DMS 273 (cell line): ENCODE data around the gene SETD2.
"Not testable (repeated sequence)": the region's sequence is repeated elsewhere in the genome, so short reads cannot be mapped to it uniquely, and the experiment has no call there.

Experiments
- DNase-seq: peaks from one replicate; lab custom pipeline; 2025; ENCODE audit not compliant: unreplicated experiment; lab: John Stamatoyannopoulos, UW

Gene SETD2

DNA sequence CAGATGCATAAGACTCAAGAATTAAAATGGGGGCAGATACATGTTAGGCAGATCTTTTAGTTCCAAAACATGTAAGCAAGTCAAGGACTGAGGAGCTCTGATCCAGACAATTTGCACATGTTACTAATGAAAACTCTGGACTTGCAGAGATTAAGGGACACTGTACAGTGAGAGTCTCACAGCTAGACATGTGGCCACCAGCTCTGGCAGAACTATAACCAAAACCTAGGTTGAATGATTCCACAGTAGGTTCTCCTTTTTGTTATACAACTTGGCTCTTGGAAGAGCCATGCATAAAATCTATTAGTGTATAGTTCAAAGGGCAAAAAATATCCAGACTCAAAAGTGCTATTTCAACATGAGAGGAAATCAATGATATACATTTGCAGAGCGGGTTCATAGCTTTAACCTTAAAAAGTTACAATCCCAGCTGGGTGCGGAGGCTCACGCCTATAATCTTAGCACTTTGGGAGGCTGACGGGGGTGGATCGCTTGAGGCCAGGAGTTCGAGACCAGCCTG, 61.8 kb downstream of the SETD2 start:
- no peak for DNase-seq

- no peak for DNase-seq
Measured at GRCh38 chr3:47098910-47099309, 65.0 kb downstream of the SETD2 start.

GRCh38 chr3:47097864-47098263, 66.0 kb downstream of the SETD2 start:
- DNase-seq = no peak

- no peak for DNase-seq
Measured at GRCh38 chr3:47096959-47097358, 67.0 kb downstream of the SETD2 start.

DNA sequence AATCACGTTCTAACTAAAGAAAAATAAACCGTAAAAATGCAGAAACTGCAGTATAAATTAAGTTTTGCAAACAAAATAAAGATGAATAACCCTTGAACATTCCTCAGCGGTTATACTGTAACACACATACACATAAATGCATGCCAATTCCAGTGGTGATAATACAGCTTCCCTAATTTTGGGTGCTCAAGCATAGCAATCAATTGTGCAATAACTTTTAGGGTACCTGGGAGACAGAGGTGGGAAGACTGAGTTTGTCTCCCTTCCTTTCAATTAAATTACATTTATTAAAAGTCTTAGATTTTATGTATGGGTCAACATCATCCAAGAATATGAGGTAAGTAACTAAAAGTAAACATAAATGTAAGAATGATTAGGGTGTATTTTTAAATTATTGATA, 71.8 kb downstream of the SETD2 start:
- no peak for DNase-seq

- no peak for DNase-seq
Measured at GRCh38 chr3:47089630-47090029, 74.3 kb downstream of the SETD2 start.

- DNase-seq = no peak
Measured at GRCh38 chr3:47086071-47086470, 77.8 kb downstream of the SETD2 start.

DNA sequence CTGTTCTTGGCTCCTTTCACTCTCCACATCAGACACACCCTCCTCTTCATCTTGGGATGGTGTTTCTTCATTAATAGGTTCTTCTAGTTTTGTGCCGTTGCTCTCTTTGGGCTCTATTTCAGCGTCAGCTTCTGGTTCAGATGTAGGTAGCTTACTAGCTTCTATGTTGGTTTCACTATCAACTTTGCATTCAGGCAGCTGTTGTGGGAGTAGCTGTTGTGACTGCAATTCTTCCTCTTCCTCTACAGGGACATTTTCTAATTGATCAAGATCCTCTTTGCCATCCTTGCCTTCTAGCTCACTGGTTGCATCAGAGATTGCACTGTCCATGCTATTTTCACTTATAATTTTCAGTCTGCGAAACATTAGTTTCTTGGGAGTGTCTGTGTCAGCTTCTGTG, 80.1 kb downstream of the SETD2 start:
- no peak for DNase-seq

DNA sequence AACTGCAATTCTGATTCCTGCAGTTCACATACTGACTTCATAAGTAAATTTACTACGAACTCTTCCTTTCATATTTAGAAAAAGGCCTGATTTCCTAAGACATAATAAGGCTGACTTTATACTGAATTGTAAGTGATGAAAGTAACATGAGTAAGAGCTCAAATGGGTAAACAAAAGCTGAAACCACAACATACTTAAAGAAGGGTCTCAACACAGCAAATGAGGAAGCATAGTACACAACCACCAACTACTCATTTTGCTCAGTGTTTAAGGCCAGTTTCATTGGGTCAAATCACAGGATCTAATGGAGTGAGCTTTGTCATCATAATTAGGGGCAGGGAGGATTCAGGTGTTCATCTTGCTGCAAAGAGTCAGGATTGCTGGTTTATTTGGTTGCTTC, 81.4 kb downstream of the SETD2 start:
- DNase-seq = no peak

DNA sequence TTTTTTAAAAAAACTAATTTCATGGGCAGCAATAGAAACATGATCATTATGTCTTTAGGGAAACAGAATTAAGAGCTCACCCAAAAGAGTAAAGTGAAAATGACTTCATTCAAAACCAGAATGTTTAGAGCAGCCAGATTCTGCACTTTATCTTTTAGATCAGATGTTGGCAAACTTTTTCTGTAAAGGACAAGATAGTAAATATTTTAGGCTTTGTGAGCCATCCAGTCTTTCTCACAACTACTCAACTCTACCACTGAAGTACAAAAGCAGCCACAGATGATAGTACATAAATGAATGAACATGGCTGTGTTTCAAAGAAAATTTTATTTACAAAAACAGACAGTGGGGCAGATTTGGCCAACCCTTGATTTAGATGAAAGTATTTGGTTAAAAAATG, 84.5 kb downstream of the SETD2 start:
- no peak for DNase-seq

DNA sequence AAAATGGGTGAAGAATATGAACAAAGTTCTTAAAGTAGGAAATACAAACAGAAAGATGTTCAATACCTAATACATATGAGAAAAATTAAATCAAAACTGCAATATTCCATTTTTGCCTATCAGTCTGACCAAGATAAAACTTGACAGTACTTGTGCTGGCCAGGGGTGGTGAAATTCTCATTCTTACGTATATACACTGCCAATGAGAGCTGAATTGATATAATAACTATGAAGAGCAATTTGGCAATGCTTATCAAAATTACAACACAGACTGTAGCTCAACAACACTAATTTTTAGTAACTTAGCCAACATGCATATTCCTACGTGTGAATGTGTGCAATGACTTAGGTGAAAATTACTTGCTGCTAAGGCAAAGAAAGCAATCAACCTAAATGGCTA, 90.2 kb downstream of the SETD2 start:
- DNase-seq = no peak

GRCh38 chr3:47070770-47071169, 93.1 kb downstream of the SETD2 start:
- DNase-seq = no peak

GRCh38 chr3:47066259-47066658, 97.7 kb downstream of the SETD2 start:
- DNase-seq = not testable (repeated sequence)

GRCh38 chr3:47065681-47066080, 98.2 kb downstream of the SETD2 start:
- no peak for DNase-seq

GRCh38 chr3:47065058-47065457, 98.9 kb downstream of the SETD2 start:
- no peak for DNase-seq

DNA sequence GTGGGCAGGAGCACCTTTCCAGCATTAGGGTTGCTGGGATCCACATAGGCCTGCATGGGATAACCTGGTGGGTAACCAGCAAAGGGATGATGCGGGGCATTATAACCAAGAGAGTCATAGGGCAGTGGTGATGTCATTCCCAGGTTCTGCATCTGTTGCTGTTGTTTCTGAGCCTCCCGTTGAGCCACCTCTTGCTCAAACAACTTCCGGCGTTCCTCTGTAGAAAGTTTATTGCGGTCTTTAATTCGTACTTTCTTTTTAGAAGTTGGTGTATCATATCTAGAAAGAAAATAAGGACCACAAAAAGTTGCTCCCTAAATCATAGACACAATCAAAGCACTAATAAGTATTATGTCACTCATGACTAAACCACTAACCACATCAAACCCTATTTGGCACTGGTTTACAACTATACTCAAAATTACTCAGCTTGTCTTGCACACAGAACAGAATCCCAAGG, 106.7 kb downstream of the SETD2 start:
- no peak for DNase-seq

GRCh38 chr3:47056705-47057104, 107.2 kb downstream of the SETD2 start:
- no peak for DNase-seq

GRCh38 chr3:47054412-47054811, 109.5 kb downstream of the SETD2 start:
- DNase-seq = no peak

DNA sequence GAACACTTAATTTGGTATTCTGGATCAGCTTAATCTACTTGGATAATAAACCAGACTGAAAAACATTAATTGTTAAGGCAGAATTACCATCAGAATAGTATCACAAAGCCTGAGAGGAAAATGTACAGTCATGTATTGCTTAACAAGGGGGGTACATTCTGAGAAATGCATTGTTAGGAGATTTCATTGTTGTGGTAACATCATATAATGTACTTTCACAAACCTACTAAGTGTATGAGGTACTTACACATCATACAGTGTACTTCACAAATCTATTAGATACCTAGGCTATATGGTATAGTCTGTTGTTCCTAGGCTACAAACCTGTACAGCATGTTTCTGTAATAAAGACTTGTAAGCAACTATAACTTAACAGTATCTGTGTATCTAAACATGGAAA, 116.2 kb downstream of the SETD2 start:
- DNase-seq = no peak

DNA sequence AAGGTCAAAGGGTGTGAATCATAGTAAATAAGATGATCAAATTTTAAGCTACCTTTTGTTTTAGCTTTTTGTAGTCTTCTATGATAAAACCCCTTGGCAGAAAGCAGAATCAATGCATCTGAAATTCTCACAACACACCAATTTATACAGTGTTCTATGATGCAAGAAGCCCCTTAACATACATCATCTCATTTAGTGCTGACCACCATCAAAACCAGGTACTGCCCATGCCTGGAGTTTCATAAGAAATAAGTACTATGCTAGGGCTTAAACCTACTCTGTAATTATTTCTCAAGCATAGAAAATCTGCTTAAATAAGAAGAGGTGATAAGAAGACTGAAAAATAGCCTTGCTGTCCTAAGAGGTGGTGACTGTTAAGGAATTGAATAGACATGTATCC, 116.8 kb downstream of the SETD2 start:
- no peak for DNase-seq

DNA sequence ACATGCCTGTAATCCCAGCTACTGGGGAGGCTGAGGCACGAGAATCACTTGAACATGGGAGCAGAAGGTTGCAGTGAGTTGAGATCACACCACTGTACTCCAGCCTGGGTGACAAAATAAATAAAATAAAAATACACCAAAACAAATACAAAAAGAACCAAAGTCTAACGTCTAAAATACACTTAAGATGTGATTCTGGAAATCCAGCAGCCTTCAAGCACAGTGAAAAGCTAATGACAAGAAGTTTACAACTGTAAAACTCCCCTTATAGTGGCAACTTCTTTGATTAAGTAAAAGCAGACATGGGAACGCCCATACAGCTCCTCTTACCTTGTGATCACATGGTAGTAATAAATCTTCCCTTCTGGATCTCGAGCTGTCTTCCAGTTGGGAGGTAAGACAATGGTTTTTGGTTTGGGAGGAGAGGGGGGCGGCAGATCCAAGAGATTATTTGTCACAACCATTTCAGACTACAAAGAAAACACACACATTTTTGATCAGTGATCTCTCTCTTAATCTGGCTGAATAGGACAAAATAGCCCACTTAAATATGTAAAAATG, 121.6 kb downstream of the SETD2 start:
- DNase-seq = no peak

DNA sequence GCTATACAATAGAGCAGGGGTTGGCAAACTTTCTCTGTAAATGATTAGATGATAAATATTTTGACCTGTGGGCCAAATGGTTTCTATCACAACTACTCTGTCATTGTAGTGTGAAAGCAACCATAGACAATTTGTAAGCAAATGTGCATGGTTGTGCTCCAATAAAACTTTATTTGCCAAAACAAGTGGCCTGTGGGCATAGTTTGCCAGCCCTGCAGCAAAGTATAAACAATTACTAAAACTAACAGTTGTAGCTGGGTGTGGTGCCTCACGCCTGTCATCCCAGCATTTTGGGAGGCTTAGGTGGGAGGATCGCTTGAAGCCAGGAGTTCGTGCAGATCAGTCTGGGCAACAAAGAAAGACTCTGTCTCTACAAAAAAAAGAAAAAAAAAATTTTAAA, 122.8 kb downstream of the SETD2 start:
- DNase-seq = no peak

DNA sequence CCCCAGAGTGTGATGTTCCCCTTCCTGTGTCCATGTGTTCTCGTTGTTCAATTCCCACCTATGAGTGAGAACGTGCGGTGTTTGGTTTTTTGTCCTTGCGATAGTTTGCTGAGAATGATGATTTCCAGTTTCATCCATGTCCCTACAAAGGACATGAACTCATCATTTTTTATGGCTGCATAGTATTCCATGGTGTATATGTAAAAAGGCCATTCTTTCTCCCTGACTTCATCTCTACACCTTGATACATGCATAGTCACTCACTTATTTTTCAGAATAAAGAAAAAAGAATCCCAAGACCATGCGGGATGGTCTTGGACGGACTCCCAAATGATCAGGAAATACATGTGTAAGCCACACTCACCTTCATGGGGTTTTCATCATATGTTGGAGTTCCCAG, 126.6 kb downstream of the SETD2 start:
- not testable (repeated sequence) for DNase-seq
